GM21423 (cell line): ENCODE measurements around the gene SOHLH1.

Source experiments
- ATAC-seq: cut with Tn5 transposase; IDR thresholded peaks from one replicate; pipeline ENCODE4 v1.9.1; 2021; ENCODE audit warnings: mild to moderate bottlenecking, moderate library complexity; ENCODE audit not compliant: unreplicated experiment

The SOHLH1 gene

DNA sequence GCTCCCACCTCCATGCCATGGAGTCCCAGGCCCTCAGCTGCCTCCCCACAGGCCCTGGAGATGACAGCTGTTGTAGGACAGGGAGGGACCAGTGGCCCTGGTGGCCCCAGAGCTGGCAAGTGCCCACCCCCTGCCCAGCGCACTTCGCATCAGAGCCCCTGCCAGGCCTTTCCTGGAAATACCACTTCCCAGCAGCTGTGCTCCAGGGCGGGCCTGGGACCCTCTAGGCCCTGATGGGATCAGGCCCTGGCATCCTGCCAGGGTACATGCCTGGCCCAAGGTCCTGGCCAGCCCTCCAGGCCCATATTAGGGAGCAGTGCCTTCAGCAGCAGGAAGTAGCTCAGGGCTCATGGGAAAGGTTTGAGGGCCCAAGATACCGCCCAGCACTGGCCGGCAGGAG, 5.2 kb upstream of the SOHLH1 start:
- ATAC-seq: no peak

DNA sequence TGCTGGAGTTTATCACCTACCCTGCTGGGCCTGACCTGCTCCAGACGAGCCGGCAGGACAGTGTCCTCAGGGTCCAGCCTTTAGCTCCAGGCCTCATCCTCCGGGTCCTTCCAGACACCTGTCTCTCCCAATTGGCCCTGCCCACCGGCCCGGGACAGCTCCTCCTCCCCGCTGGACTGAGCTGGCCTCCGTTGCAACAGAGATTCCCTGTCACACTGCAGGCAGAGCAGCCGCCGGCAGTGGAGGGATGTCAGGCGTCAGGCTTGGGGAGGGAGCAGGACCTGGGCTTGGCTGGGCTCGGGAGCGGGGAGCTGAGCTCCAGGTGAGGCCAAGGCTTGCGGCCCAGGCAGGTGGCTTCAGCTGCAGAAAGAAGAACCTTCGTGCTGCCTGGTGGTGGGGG, 4.4 kb upstream of the SOHLH1 start:
- no peak for ATAC-seq

DNA sequence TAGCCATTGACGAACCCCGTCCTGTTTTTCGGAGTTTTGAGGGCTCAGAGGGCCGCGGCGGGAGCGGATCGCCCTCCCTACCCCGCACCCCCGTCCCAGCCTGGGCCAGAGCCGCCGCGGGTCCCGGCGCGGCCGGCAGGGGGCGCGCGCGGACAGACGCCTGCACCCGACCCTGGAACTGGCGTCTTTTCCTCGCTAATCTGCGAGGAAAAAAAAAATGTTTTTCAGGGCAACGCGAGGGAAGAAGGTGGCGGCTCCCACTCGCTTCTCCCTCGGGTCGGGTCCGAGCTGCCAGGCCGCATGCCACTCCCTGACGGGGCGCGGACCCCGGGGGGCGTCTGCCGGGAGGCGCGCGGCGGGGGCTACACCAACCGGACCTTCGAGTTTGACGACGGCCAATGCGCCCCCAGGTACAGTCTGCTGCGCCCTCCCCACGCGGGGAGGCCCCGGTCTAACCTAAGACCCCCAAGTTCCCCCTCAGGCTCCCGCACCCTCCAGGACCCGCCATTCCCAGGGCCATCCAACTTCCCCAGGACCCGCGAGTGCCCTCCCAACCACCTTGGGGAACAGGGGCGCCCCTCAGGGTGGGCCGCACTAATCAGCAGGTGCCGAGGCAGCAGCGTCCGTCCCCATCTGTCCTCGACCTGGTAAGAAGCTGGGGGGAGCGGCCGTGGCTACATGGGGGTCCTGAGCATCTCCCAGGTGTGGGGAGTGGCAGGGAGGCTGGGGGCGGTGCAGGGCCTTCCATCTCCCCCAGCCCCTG, 2.9 kb upstream of the SOHLH1 start, which contains the start of gene KCNT1:
Gene KCNT1 (plus strand): TSS at position 227 of the 763 bp plus-strand sequence. CDS start 74 bp downstream, at position 301.
- ATAC-seq: no peak

DNA sequence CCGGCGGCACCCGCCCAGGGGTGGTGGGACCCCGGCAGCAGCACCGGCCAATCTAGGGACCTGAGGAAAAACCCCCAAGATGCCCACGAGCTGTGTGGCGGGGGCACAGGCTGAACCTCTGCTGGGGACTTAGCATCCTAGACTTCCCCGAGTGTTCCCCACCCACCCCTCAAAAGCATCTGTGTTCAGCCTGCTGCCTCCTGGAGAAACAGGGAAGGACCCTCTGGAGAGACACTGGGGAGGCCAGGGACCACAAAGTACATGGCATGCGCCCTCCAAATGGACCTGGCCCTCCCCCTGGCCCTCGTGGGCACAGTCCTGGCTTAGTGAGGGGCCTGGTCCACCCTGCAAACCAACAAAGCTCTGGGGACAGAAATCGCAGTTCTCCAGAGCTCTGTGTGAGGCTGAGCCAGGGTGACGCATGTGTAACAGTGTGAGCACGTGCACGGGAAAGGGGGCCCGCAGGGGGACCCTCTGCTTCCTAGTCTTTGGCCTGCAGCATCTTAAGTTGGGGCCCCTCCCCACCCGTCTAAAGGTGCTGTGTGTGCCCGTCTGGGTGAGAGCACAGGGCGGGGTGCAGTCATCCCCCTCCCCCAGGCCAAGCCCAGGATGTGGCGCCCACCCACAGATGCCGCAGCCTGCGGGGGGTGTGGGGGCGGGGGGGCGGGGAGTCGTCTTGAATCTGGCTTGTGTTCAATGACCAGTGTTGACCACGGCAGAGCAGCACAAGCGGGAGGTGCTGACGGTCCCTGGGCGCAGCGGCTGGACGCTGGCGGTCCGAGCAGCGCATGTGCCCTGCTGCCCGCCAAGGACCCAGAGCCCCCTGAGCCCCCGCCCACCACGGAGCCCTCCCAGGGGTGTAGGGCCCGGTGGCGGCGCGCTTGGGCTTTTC, 2.0 kb upstream of the SOHLH1 start:
- ATAC-seq: no peak

DNA sequence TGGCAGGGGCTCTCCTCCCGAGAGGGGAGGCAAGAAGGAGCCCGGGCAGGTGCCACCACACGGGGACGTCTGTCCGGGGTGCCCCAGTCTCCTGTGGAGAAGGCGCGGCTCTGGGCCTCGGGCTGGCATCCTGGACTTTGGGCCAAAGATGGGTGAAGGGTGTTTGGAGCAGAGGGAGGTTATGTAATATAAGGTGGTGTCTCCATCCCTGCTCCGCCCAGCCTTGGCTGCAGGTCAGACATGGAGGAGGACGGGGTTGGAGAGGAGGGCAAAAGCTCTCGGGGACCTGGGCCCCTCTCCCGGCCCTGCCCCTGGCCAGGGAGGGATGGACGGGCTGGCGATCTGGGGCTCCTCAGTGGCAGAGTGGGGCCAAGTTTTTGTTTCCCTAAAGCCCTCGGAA, 1.2 kb upstream of the SOHLH1 start:
- ATAC-seq: no peak

DNA sequence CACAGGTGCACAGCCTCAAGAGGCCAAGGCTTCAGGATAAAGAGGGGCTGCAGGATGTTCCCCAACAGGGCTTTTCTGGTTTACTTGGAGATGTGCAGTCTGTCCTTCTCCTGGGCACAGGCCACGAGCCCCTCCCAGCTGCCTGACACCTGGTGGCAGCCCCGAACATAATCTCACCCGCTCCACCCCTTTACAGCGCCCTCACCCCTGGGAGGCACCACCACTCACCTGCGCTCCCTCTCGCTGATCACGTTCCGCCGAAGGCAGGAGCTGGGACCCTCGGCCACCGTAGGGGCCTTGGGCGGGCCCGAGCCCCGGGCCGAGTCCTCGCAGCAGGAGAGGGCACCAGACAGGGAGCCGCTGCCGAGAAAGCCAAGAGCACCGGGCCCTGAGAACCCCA, 514 bp downstream of the SOHLH1 start:
- ATAC-seq: no peak

DNA sequence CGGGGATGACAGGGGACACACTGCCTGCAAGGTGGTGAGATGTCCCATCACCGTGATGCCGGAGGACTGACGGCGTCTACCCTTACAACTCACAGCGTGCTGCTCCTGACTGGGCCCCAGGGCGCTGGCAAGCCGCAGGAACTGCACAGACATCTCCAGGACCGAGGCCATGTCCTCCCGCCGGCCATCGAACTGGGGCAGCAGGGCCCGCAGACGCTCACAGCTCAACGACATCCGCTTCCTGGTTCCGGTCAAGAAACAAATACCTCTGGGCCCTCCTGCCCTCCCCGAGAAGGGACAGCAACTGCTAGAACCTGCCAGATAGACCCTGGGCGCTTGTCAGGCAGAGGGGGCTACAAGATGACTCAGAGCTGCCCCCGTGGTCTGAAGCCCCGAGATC, 1.0 kb downstream of the SOHLH1 start:
- ATAC-seq: no peak

DNA sequence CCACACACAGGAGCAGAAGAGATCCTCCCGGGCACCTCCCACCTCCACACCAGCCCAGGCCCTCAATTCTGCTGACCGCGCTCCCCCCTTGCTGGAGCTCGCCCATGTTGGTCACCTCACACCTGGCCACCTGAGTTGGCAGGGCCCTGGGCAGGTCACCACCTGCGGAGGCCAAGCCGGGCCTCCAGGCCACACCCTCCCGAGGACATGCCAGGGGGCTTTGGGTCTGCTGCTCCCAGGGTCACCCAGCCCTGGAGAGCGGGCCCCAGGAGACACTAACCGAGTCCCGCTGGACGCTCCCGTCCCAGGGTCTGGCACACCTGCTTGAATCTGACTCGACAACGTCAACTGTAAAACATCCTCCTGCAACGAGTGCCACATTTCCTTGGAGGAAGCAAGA, 2.1 kb downstream of the SOHLH1 start:
- no peak for ATAC-seq

DNA sequence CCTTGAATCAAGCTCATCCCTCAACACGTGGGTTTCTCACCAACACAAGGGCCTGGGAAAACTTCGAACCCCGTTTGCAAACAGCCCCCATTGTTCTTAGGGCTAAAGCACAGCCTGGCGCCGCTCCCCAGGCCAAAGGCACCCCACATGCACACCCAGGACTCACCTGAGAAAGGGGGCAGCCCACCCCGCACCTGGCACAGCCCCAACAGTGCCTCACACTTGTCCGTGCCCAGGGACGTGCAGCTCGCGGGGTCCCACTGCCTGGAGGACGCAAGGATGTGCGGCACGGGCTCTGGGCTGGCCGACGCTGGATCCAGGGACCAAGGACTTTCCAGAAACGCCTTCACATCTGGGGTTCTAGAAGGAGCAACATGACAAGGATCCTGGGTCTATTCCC, 2.8 kb downstream of the SOHLH1 start:
- no peak for ATAC-seq

DNA sequence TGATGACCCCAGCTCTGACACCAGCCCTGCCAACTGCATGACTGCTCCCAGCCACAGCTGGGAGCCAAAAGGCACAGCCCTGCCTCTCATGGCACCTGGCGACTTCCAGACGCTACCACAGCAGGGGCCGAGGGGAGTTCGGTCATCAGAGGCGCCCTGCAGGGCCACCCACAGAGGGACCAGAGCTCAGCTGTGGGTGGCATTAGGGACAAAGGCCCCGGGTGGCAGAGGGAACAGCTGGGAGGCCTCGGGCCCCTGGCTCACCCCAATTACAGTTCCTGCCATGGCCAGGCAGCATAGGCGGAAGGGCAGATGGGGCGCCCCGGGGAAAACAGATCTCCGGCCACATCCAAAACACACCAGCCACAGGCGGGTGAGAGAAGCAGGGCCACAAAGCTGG, 3.6 kb downstream of the SOHLH1 start:
- no peak for ATAC-seq

DNA sequence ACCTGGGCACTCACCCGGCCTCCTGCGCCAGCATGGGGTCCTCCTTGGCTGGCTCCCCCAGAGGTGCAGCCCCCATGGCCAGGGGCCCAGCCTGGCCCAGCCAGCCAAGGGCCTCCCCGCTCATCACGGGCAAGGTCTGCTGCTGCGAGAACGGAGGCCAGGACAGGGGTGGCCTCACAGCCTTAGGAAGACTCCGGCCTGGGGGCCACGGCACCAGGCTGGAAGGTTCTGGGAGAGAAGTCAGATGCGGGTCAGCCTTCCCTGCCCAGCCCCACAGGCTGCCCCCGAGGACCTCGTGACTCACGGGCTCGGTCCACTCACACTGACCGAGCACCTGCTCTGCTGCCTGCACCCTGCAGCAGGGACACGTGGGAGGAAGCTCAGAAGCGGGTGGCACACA, 4.2 kb downstream of the SOHLH1 start:
- ATAC-seq: no peak

DNA sequence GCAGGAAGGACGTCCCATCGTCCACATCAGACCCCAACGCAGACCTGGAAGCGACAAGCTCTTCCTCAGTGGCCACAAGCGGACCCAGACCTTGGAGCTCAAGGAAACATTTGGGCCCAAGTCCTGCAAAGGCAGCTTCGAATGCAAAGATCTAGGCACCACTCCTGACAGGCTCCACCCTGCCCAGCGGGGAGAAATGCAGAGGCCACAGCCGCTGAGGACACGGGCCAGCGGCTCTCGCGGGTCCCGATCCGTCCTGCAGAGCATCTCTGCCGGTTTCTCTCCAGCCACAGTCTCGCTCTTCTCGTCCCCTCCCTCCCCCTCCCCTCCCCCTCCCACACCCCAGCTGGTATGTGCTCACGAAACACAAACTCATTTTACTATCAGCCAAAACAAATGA, 4.9 kb downstream of the SOHLH1 start:
- ATAC-seq: no peak

DNA sequence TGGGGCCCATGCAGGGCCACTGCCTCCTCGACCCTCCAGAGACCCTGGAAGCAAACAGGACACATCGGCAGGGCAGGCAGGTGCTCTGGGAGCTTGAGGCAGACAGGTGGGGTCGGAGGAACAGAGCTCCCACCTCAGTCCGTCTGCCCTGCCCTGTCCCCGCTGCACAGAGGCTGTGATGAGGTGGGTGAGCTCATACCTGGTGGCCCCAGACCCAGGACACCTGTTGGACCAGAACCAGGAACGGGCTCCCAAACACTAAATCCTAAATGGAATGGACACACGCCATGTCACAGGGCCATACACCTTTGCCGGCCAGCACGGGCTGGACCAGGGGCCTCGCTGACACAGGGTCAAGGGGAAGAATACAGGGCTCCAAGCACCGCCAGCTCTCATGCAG, 5.5 kb downstream of the SOHLH1 start:
- no peak for ATAC-seq

DNA sequence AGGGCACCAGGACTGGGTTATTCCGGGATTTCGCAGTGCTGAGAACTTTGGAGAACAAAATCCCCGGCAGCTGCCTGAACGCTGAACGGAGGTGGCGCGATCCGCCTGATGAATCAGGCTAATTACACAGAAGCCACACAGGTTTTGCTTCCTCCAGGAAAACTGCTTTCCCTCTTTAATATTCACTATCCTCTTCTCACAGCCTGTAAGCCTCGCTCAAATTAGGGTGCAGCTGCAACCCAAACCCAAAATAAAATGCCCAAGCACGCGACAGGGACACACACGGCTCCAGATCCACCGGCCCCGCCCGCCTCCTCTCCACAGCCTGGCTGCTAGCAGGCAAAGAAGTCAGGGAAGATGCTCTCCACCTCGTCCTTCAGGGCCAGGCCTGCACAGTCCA, 6.0 kb downstream of the SOHLH1 start:
- ATAC-seq: no peak

DNA sequence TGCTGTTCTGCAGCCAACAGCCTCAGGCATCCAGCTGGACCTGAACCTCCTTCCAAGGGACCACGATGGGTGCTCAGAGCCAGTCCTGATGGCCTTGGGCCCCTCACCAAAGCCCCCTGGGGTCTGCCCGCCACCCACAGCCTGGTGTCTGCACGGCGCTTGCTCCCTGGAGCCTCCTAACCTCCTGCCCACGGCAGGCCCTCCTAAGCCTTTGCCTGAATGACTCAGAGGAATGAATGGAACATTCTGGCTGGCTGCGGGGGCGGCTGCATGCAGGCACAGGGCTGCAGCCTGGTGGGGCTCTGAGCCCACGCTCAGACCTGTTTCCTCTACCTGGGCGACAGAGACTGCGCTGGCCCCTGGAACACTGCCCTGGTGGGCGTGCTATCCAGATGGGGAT, 6.9 kb downstream of the SOHLH1 start:
- no peak for ATAC-seq

DNA sequence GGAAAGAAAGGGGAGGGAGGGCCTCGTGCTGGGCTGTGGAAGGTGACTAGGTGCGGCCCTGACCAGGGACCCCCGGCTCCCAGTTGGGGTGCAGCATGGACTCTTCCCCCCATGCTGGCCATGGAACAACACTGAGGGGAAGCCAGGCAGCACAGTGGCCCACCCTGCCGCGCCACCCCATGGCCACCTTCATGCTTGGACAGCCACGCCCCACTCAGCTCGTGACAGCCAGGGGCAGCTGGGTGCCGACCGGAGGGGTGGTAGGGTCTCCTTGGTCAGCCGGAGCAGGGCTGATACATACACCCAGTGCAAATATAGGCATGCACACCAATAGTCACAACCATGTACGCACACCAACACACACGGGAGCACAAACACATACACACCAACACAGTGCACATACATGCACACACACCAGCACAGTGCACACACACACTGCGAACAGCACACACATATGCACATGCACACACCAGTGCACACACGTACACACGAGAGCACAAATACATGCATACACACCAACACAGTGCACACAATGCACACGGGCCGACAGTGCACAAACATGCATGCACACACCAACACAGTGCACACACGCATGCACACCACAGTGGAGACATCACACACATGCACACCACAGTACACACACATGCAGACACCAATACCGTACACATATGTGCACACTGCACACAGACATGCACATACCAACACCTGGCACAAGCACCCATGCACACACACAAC, 8.3 kb downstream of the SOHLH1 start:
- ATAC-seq: no peak

DNA sequence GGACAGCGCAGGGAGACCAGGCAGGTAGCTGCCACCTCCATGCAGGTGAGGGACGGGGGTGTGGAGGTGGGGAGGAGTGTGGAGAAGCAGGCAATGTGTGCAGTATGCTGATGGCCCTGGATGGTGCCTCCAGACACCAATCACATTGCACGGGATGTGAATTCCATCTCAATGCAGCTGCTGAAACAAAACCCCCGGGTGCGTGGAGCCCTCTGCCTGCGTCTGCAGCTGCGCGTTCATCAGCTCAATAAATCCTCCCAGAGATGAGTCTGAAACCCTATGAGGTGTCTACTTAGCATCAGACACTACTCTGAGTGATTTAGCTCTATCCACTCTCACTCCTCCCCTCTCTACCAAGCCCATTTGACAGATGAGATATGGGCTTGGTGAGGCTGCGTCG, 10.3 kb downstream of the SOHLH1 start:
- ATAC-seq: no peak

DNA sequence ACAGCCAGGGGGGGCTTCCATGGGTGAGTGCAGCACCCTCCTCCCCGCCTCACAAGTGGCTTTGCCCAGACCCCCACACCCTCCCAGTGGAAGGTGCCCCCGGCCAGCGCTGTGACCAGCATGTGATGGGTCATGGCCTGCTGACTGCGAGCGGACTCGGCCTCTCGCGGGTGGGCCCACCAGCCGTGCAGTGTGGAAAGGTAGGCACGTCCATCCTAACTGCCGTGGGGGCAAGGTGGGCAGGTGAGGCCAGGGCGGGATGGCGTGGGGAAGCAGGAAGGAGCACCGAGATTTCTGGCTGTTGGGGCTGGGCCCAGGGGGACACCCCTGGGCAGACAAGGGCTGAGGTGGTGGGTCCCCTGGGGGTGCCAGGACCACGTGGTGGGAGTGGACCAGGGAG, 12.1 kb downstream of the SOHLH1 start:
- ATAC-seq: no peak

DNA sequence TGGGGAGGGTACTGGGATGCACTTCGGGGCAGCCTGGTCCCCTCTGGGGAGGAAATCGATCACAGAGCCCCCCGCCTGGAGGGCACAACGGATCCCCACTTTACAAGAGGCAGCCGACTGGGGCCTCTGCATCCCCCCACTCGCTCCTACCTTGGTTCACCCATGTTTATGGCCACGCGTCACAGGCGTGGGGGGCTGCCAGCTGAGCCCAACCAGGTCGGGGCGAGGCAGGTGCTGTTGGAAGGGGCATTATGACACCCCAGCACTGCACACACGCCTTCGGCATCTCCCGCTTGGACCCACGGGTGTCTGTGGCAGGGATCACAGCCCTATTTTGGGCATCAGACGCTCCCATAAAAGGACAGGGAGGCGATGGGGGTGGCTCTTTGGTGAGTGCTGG, 14.6 kb downstream of the SOHLH1 start:
- ATAC-seq: no peak

DNA sequence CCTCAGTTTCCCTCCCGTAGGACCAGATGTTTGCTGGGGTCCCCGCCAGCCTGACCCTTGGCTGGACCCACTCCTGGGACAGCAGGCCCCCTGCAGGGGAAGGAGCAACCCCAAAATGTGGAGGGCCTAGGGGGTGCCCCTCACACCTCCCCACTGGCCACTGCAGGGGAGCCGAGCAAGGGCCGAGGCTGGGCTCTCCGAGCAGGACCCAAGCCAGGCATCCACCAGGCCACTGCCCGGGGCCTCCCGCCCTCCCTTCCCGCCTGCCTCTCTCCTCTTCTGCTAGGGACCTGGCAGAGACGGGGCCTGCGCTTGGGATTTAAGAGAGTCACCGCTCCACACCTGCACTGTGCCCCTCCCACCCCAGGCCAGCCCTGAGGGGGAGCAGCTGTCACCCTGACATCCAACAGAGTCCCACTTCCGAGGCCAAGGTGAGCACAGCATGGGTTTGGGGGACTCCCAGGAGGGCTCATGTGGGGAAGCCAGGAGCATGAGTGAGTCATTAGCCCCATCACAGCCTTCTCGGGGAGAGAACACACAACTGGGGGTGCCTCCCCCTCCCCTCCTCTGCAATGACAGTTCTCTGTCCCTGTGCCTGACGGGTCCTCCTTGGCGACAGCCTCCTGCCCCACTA, 15.8 kb downstream of the SOHLH1 start:
- no peak for ATAC-seq

DNA sequence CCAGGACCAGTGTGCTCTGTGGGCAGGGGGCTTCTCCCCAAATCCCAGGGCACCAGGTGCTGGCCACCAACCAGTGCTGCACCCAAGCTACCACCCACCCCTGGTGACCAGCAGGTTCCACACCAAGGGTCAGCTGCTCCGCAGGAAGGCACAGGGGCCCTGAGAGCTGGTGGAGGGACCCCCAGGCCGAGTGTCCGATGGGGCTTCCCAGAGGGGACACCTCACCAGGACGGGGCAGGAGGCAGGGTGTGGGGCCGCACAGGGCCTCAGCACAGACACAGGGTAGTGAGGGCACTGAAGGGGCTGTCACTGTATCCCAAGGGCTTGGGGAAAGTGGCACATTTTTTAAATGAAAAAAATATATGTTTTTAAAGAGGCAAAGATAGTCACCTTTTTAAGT, 18.1 kb downstream of the SOHLH1 start:
- no peak for ATAC-seq
